ENCODE data around the gene ZNF598. TPM values are rescaled to one million over a fixed set of nuclear protein-coding genes. Genes with fewer than 3 reads are reported as not detected.

ZNF598 gene
- total and polyA plus RNA-seq, 2 of the 13 experiments (the other 11 are each of a cell fraction or from before 2014, with no cell fraction given) = 13.5 to 14.2 TPM

- no peak; the same call in 1 of the 2 replicates for TF ChIP-seq ZNF275 (CRISPR knock-in tag; IDR thresholded peaks at IDR 0.05; ENCODE audit: borderline replicate concordance)
- peak; percentile 65 for TF ChIP-seq ASH2L (IDR thresholded peaks at IDR 0.05; ENCODE audit: insufficient read length, low read depth, low read length)
- TF ChIP-seq KLF13 (CRISPR knock-in tag; IDR thresholded peaks at IDR 0.05) = no peak
- 0 out of 2 replicates have a peak, but pooled peaks have one; percentile 2 for TF ChIP-seq ZNF629 (CRISPR knock-in tag; conservative IDR thresholded peaks at IDR 0.05)
- peak; percentile 30; the same call in 1 of the 2 replicates for TF ChIP-seq ZBTB42 (CRISPR knock-in tag; IDR thresholded peaks at IDR 0.05)
- TF ChIP-seq CBX1 (IDR thresholded peaks at IDR 0.05; ENCODE audit: low read depth) = peak; percentile 22
- TF ChIP-seq ZNF615 (CRISPR knock-in tag; IDR thresholded peaks at IDR 0.05; ENCODE audit: borderline replicate concordance) = no peak
- peak; percentile 29; the same call in 1 of the 2 replicates for TF ChIP-seq ZNF232 (CRISPR knock-in tag; IDR thresholded peaks at IDR 0.05; ENCODE audit: borderline replicate concordance)
- TF ChIP-seq ZNF318 (CRISPR knock-in tag; IDR thresholded peaks at IDR 0.05) = 0 out of 2 replicates have a peak, but pooled peaks have one; percentile 25
- no peak for TF ChIP-seq ZNF432 (CRISPR knock-in tag; IDR thresholded peaks at IDR 0.05; ENCODE audit: borderline replicate concordance)
- peak; percentile 69 for TF ChIP-seq HNRNPK (IDR thresholded peaks at IDR 0.05; ENCODE audit: low read depth, low read length, poor library complexity, severe bottlenecking)
- no peak; the same call in 1 of the 2 replicates for TF ChIP-seq ZNF230 (CRISPR knock-in tag; IDR thresholded peaks at IDR 0.05)
- peak; percentile 88 for TF ChIP-seq ZNF687 (CRISPR knock-in tag; IDR thresholded peaks at IDR 0.05)
- TF ChIP-seq SMC3 (IDR thresholded peaks at IDR 0.05; ENCODE audit: low read length) = no peak
These were observed 37.9 kb upstream of the ZNF598 start, which contains the start of the genes NTHL1 and TSC2 (continued) for GRCh38 chr16:2047330-2048115.

All from HepG2 (cell line).